GM18499 (cell line): Measurements from ENCODE around the gene CTTN.

Source experiments
- ATAC-seq: cut with Tn5 transposase; IDR thresholded peaks from one replicate; pipeline ENCODE4 v1.9.1; 2021; ENCODE audit warnings: moderate number of reproducible peaks; ENCODE audit not compliant: insufficient read depth, unreplicated experiment

The CTTN gene

GRCh38 chr11:70468256-70469195, 70.2 kb downstream of the CTTN start:
- no peak for ATAC-seq

- ATAC-seq, result no peak
Measured at GRCh38 chr11:70470127-70470526, 71.8 kb downstream of the CTTN start.

GRCh38 chr11:70471254-70471653, 72.9 kb downstream of the CTTN start:
- ATAC-seq, result no peak

- ATAC-seq, result no peak
Measured at GRCh38 chr11:70472240-70472639, 73.9 kb downstream of the CTTN start.

GRCh38 chr11:70473186-70473872, 75.0 kb downstream of the CTTN start:
- ATAC-seq, result no peak

GRCh38 chr11:70473873-70474690, 75.8 kb downstream of the CTTN start:
- ATAC-seq, result no peak

GRCh38 chr11:70474710-70475109, 76.4 kb downstream of the CTTN start:
- no peak for ATAC-seq

- ATAC-seq, result no peak
Measured at GRCh38 chr11:70476669-70477068, 78.3 kb downstream of the CTTN start.

- ATAC-seq, result no peak
Measured at GRCh38 chr11:70477176-70477575, 78.8 kb downstream of the CTTN start.

- no peak for ATAC-seq
Measured at GRCh38 chr11:70477609-70478008, 79.3 kb downstream of the CTTN start.

- ATAC-seq, result no peak
Measured at GRCh38 chr11:70478166-70478890, 80.0 kb downstream of the CTTN start.

- no peak for ATAC-seq
Measured at GRCh38 chr11:70480711-70481110, 82.4 kb downstream of the CTTN start.

- no peak for ATAC-seq
Measured at GRCh38 chr11:70481625-70482528, 83.5 kb downstream of the CTTN start.

GRCh38 chr11:70482529-70482917, 84.2 kb downstream of the CTTN start:
- ATAC-seq, result no peak

GRCh38 chr11:70483077-70483861, 84.9 kb downstream of the CTTN start:
- no peak for ATAC-seq

- no peak for ATAC-seq
Measured at GRCh38 chr11:70483917-70484316, 85.6 kb downstream of the CTTN start.

GRCh38 chr11:70485326-70486025, 87.1 kb downstream of the CTTN start:
- no peak for ATAC-seq

GRCh38 chr11:70486026-70486415, 87.7 kb downstream of the CTTN start:
- no peak for ATAC-seq
